Measurements from ENCODE around the gene LPP. TPM values are rescaled to one million over a fixed set of nuclear protein-coding genes. Genes with fewer than 3 reads are reported as not detected.

The LPP gene
- total and polyA plus RNA-seq, 2 of the 13 experiments (the other 11 are each of a cell fraction or from before 2014, with no cell fraction given) = 19.2 to 29.9 TPM

- peak; percentile 95 for TF ChIP-seq ZBTB43 (CRISPR knock-in tag; conservative IDR thresholded peaks at IDR 0.05)
- no peak; the same call in 1 of the 2 replicates for TF ChIP-seq POGK (CRISPR knock-in tag; conservative IDR thresholded peaks at IDR 0.05)
- TF ChIP-seq ZNF451 (CRISPR knock-in tag; IDR thresholded peaks at IDR 0.05) = no peak
- TF ChIP-seq ZNF280D (CRISPR knock-in tag; IDR thresholded peaks at IDR 0.05) = peak; percentile 96
- no peak for TF ChIP-seq FIP1L1 (IDR thresholded peaks at IDR 0.05; ENCODE audit: borderline replicate concordance, insufficient read depth, low read depth, low read length)
- TF ChIP-seq NFKBIZ (CRISPR knock-in tag; IDR thresholded peaks at IDR 0.05) = peak; percentile 97
- 0 out of 2 replicates have a peak, but pooled peaks have one; percentile 56 for TF ChIP-seq ZNF784 (CRISPR knock-in tag; IDR thresholded peaks at IDR 0.05; ENCODE audit: borderline replicate concordance)
- TF ChIP-seq ZNF800 (CRISPR knock-in tag; IDR thresholded peaks at IDR 0.05) = peak; percentile 44; the same call in 1 of the 2 replicates
- TF ChIP-seq HNRNPH1 (optimal IDR thresholded peaks at IDR 0.05; ENCODE audit: low read depth, low read length) = no peak
- no peak for TF ChIP-seq ZKSCAN5 (CRISPR knock-in tag; IDR thresholded peaks at IDR 0.05)
- TF ChIP-seq ZNF30 (CRISPR knock-in tag; IDR thresholded peaks at IDR 0.05) = no peak
- TF ChIP-seq PRPF4 (IDR thresholded peaks at IDR 0.05; ENCODE audit: low read depth, low read length, poor library complexity, severe bottlenecking) = no peak
- TF ChIP-seq SP5 (CRISPR knock-in tag; IDR thresholded peaks at IDR 0.05; ENCODE audit: borderline replicate concordance, low read depth) = peak; percentile 70
- TF ChIP-seq POLR2A (IDR thresholded peaks at IDR 0.05; ENCODE audit: insufficient read depth in 1 of 2, low read depth in 2 of 2, low read length in 2 of 2) = peak in 1 of 2 experiments; percentile 34; a peak in 1 of 4 replicates
- TF ChIP-seq TRAFD1 (CRISPR knock-in tag; IDR thresholded peaks at IDR 0.05; ENCODE audit: borderline replicate concordance) = no peak
- no peak for TF ChIP-seq CERS6 (CRISPR knock-in tag; IDR thresholded peaks at IDR 0.05)
- no peak for TF ChIP-seq CENPX (CRISPR knock-in tag; IDR thresholded peaks at IDR 0.05)
These were observed 592.4 kb downstream of the LPP start (continued) for GRCh38 chr3:188746291-188746783.
